Measurements from ENCODE around the gene KRT77.

- TF ChIP-seq, protein P1, sequence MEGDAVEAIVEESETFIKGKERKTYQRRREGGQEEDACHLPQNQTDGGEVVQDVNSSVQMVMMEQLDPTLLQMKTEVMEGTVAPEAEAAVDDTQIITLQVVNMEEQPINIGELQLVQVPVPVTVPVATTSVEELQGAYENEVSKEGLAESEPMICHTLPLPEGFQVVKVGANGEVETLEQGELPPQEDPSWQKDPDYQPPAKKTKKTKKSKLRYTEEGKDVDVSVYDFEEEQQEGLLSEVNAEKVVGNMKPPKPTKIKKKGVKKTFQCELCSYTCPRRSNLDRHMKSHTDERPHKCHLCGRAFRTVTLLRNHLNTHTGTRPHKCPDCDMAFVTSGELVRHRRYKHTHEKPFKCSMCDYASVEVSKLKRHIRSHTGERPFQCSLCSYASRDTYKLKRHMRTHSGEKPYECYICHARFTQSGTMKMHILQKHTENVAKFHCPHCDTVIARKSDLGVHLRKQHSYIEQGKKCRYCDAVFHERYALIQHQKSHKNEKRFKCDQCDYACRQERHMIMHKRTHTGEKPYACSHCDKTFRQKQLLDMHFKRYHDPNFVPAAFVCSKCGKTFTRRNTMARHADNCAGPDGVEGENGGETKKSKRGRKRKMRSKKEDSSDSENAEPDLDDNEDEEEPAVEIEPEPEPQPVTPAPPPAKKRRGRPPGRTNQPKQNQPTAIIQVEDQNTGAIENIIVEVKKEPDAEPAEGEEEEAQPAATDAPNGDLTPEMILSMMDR (conservative IDR thresholded peaks at IDR 0.05), result no peak
- no peak for TF ChIP-seq ZFX (IDR thresholded peaks at IDR 0.05)
These were observed 39.6 kb upstream of the KRT77 start for GRCh38 chr12:52742822-52743457.
